ENCODE measurements around the gene IFT27. TPM values are rescaled to one million over a fixed set of nuclear protein-coding genes. Genes with fewer than 3 reads are reported as not detected.

IFT27 gene
- total RNA-seq, 2 donors from 2014 or later = 15.0 to 16.0 TPM

GRCh38 chr22:36772451-36772850 lies 3.5 kb downstream of the IFT27 start:
- no peaks in the 10 kb centered on the region for H3K27me3 ChIP-seq (replicated peaks; ENCODE audit: insufficient read depth)
- DNase-seq (ENCODE audit: low spot score) (no peak), ATAC-seq (ENCODE audit: insufficient number of reproducible peaks, low FRiP score, low read depth) (no peak)
- H3K4me3 ChIP-seq = no peak overlapping the region
- H3K4me1 ChIP-seq (ENCODE audit: control insufficient read depth in 1 of 2, low read depth in 2 of 2) = peaks cover 7 to 8% of the 10 kb centered on the region in 2 donors
- no peaks in the 10 kb centered on the region for H3K9me3 ChIP-seq
- H3K36me3 ChIP-seq = peaks cover 1% of the 10 kb centered on the region
- no peak overlapping the region for H3K27ac ChIP-seq
- TF ChIP-seq CTCF (IDR thresholded peaks at IDR 0.05) = no peak

GRCh38 chr22:36771356-36772063 lies 4.4 kb downstream of the IFT27 start:
- TF ChIP-seq CTCF (IDR thresholded peaks at IDR 0.05) = no peak
- Histone ChIP-seq H3K27me3 (replicated peaks; ENCODE audit: insufficient read depth) (no peaks in the 10 kb centered on the region), H3K27ac (no peak overlapping the region), H3K4me3 (no peak overlapping the region), H3K9me3 (no peaks in the 10 kb centered on the region), H3K4me1 (ENCODE audit: control insufficient read depth in 1 of 2, low read depth in 2 of 2) (peaks cover 5 to 7% of the 10 kb centered on the region in 2 donors), H3K36me3 (peaks cover 2% of the 10 kb centered on the region)
- no peak for DNase-seq (ENCODE audit: low spot score)
- ATAC-seq (ENCODE audit: insufficient number of reproducible peaks, low FRiP score, low read depth) = no peak

GRCh38 chr22:36770513-36771231 lies 5.2 kb downstream of the IFT27 start:
- Histone ChIP-seq H3K4me1 (ENCODE audit: control insufficient read depth in 1 of 2, low read depth in 2 of 2) (peaks cover 5 to 7% of the 10 kb centered on the region in 2 donors), H3K27ac (no peak overlapping the region), H3K27me3 (replicated peaks; ENCODE audit: insufficient read depth) (no peaks in the 10 kb centered on the region), H3K36me3 (peaks cover 2% of the 10 kb centered on the region), H3K4me3 (no peak overlapping the region), H3K9me3 (no peaks in the 10 kb centered on the region)
- DNase-seq (ENCODE audit: low spot score) = no peak
- no peak for TF ChIP-seq CTCF (IDR thresholded peaks at IDR 0.05)
- no peak for ATAC-seq (ENCODE audit: insufficient number of reproducible peaks, low FRiP score, low read depth)

- ATAC-seq (ENCODE audit: insufficient number of reproducible peaks, low FRiP score, low read depth) (no peak), DNase-seq (ENCODE audit: low spot score) (no peak)
- no peak overlapping the region for H3K27ac ChIP-seq
- H3K27me3 ChIP-seq (replicated peaks; ENCODE audit: insufficient read depth) = no peaks in the 10 kb centered on the region
- H3K4me1 ChIP-seq (ENCODE audit: control insufficient read depth in 1 of 2, low read depth in 2 of 2) = peaks cover 0 to under 1% of the 10 kb centered on the region in 2 donors
- no peak for TF ChIP-seq CTCF (IDR thresholded peaks at IDR 0.05)
- peaks cover 2% of the 10 kb centered on the region for H3K36me3 ChIP-seq
- H3K4me3 ChIP-seq = no peak overlapping the region
- H3K9me3 ChIP-seq = no peaks in the 10 kb centered on the region
Measured at GRCh38 chr22:36769541-36770512, 6.1 kb downstream of the IFT27 start.
